Epithelial cell of esophagus (primary cell): ENCODE measurements around the gene GRB2.
"Not testable (repeated sequence)": the region's sequence is repeated elsewhere in the genome, so short reads cannot be mapped to it uniquely, and the experiment has no call there.

Experiments
- DNase-seq: peaks from one replicate; pipeline ENCODE4 v3.0.0; 2010; ENCODE audit warnings: low read depth
- H3K4me3 ChIP-seq: 2 replicates; pipeline ENCODE4 v1.5.1; 2011; ENCODE audit warnings: mild to moderate bottlenecking, low read length, control low read depth
- CTCF ChIP-seq: IDR thresholded peaks from 2 replicates; pipeline ENCODE4 v1.5.1; 2011; ENCODE audit warnings: low read depth, mild to moderate bottlenecking, low read length, control low read depth, inconsistent platforms; ENCODE audit not compliant: insufficient read depth; ENCODE audit errors: missing control alignments

GRB2 gene

GRCh38 chr17:75442168-75443103 is 37.0 kb upstream of the GRB2 start:
- TF ChIP-seq CTCF = no peak
- no peak overlapping the region for H3K4me3 ChIP-seq
- DNase-seq = peak; percentile 42

GRCh38 chr17:75440738-75441448 is 35.4 kb upstream of the GRB2 start:
- no peak for DNase-seq
- H3K4me3 ChIP-seq = no peak overlapping the region
- TF ChIP-seq CTCF = no peak

- peak; percentile 74 for DNase-seq
- H3K4me3 ChIP-seq = no peak overlapping the region
- no peak for TF ChIP-seq CTCF
Observed at GRCh38 chr17:75439287-75439686, 33.8 kb upstream of the GRB2 start.

- not testable (repeated sequence) for H3K4me3 ChIP-seq, DNase-seq
Observed at GRCh38 chr17:75437404-75437803, 31.9 kb upstream of the GRB2 start.

GRCh38 chr17:75434433-75434832 is 29.0 kb upstream of the GRB2 start:
- not testable (repeated sequence) for DNase-seq, H3K4me3 ChIP-seq

- DNase-seq = no peak
- TF ChIP-seq CTCF = no peak
- H3K4me3 ChIP-seq = no peak overlapping the region
Observed at GRCh38 chr17:75433218-75433783, 27.8 kb upstream of the GRB2 start.

- DNase-seq = no peak
- H3K4me3 ChIP-seq = no peak overlapping the region
- TF ChIP-seq CTCF = no peak
Observed at GRCh38 chr17:75430159-75430974, 24.9 kb upstream of the GRB2 start.
